Measurements from ENCODE around the gene COL5A2. TPM values are rescaled to one million over a fixed set of nuclear protein-coding genes. Genes with fewer than 3 reads are reported as not detected.

The COL5A2 gene
- total and polyA plus RNA-seq, 9 of the 15 experiments (the other 6 are each of a cell fraction or from before 2014, with no cell fraction given): 0.01 to 0.54 (median 0.19) TPM

GRCh38 chr2:189153619-189154018 is 25.9 kb downstream of the COL5A2 start:
- no peak for FAIRE-seq

GRCh38 chr2:189152483-189152882 is 27.1 kb downstream of the COL5A2 start:
- Histone ChIP-seq H2AFZ (ENCODE audit: low read depth, low read length) (no peak overlapping the region), H3K4me2 (ENCODE audit: insufficient read depth, low read length) (no peak overlapping the region), H3K79me2 (ENCODE audit: control insufficient read depth, insufficient read depth, low read length) (no peaks in the 10 kb centered on the region), H3K9ac (ENCODE audit: insufficient read depth in 1 of 2, low read depth in 2 of 2, low read length in 2 of 2) (no peak overlapping the region), H4K20me1 (replicated peaks; ENCODE audit: control insufficient read depth, insufficient read depth, low read length) (no peaks in the 10 kb centered on the region), H3K4me3 (no peak overlapping the region), H3K36me3 (ENCODE audit: control insufficient read depth, insufficient read depth, low read length) (no peaks in the 10 kb centered on the region), H3K9me1 (ENCODE audit: control insufficient read depth, insufficient read depth, low read length) (no peaks in the 10 kb centered on the region), H3K27ac (ENCODE audit: extremely low read depth, low read depth, low read length) (no peak overlapping the region), H3K9me3 (replicated peaks; ENCODE audit: control insufficient read depth, insufficient read depth, low read depth, low read length) (no peaks in the 10 kb centered on the region), H3K27me3 (ENCODE audit: control insufficient read depth in 2 of 2, insufficient read depth in 2 of 2, low read length in 2 of 2) (no peaks in the 10 kb centered on the region), H3K4me1 (replicated peaks in 1 of 2; ENCODE audit: control insufficient read depth in 2 of 2, insufficient read depth in 2 of 2, low read length in 2 of 2) (no peaks in the 10 kb centered on the region)
- DNase-seq (ENCODE audit: extremely low read depth in 1 of 4, low spot score in 3 of 4) (no peak), ATAC-seq (no peak), FAIRE-seq (no peak)
- BruUV-seq (replicated peaks): no TSS peak
- TF ChIP-seq ZNF785 (CRISPR knock-in tag; IDR thresholded peaks at IDR 0.05) (no peak), SIN3B (IDR thresholded peaks at IDR 0.05; ENCODE audit: low read depth) (no peak), RHOXF2B (CRISPR knock-in tag; conservative IDR thresholded peaks at IDR 0.05) (no peak), NEUROD1 (IDR thresholded peaks at IDR 0.05; ENCODE audit: borderline replicate concordance, low read depth, low read length, partially characterized antibody) (no peak), NONO (IDR thresholded peaks at IDR 0.05; ENCODE audit: low read depth in 2 of 2, low read length in 1 of 2) (no peak), ZBTB9 (CRISPR knock-in tag; IDR thresholded peaks at IDR 0.05) (no peak), ZC3H4 (CRISPR knock-in tag; IDR thresholded peaks at IDR 0.05; ENCODE audit: borderline replicate concordance) (no peak), ZNF3 (CRISPR knock-in tag; IDR thresholded peaks at IDR 0.05) (no peak), ZBTB2 (IDR thresholded peaks at IDR 0.05) (no peak), PYGO2 (tag; IDR thresholded peaks at IDR 0.05) (no peak), ZKSCAN3 (CRISPR knock-in tag; IDR thresholded peaks at IDR 0.05) (no peak), ZNF324 (CRISPR knock-in tag; IDR thresholded peaks at IDR 0.05) (no peak), SNIP1 (IDR thresholded peaks at IDR 0.05; ENCODE audit: low read depth) (no peak)
- WGBS (ENCODE audit: insufficient coverage, low coverage, missing lambda C conversion rate): 2% methylated on average over 3 of the region's 3 CpGs
- in situ Hi-C loops (cut with MboI) (no loop called here), intact Hi-C loops (cut with micrococcal nuclease) (no loop called here)
- POLR2A ChIA-PET: interaction anchor here (1.2 kb wide), 1 partner anchor 20 kb away, joined by 4 read pairs; no protein-coding TSS in a partner anchor
- CTCF ChIA-PET (ENCODE audit: low intra/inter-chr PET ratio): no interaction called here

More at GRCh38 chr2:189153619-189154018, 25.9 kb downstream of the COL5A2 start:
- Histone ChIP-seq H2AFZ (ENCODE audit: low read depth, low read length) (no peak overlapping the region), H3K4me1 (replicated peaks in 1 of 2; ENCODE audit: control insufficient read depth in 2 of 2, insufficient read depth in 2 of 2, low read length in 2 of 2) (no peaks in the 10 kb centered on the region), H3K27ac (ENCODE audit: extremely low read depth, low read depth, low read length) (no peak overlapping the region), H3K9ac (ENCODE audit: insufficient read depth in 1 of 2, low read depth in 2 of 2, low read length in 2 of 2) (no peak overlapping the region), H3K9me3 (replicated peaks; ENCODE audit: control insufficient read depth, insufficient read depth, low read depth, low read length) (no peaks in the 10 kb centered on the region), H4K20me1 (replicated peaks; ENCODE audit: control insufficient read depth, insufficient read depth, low read length) (no peaks in the 10 kb centered on the region), H3K27me3 (ENCODE audit: control insufficient read depth in 2 of 2, insufficient read depth in 2 of 2, low read length in 2 of 2) (no peaks in the 10 kb centered on the region), H3K36me3 (ENCODE audit: control insufficient read depth, insufficient read depth, low read length) (no peaks in the 10 kb centered on the region), H3K9me1 (ENCODE audit: control insufficient read depth, insufficient read depth, low read length) (no peaks in the 10 kb centered on the region), H3K4me2 (ENCODE audit: insufficient read depth, low read length) (no peak overlapping the region), H3K4me3 (no peak overlapping the region), H3K79me2 (ENCODE audit: control insufficient read depth, insufficient read depth, low read length) (no peaks in the 10 kb centered on the region)
- POLR2A ChIA-PET: no interaction called here
- in situ Hi-C loops (cut with MboI) (no loop called here), intact Hi-C loops (cut with micrococcal nuclease) (no loop called here)
- CTCF ChIA-PET (ENCODE audit: low intra/inter-chr PET ratio): no interaction called here
- BruUV-seq (replicated peaks): no TSS peak
- no peak for DNase-seq (ENCODE audit: extremely low read depth in 1 of 4, low spot score in 3 of 4)
- no peak for ATAC-seq
- TF ChIP-seq ZNF174 (CRISPR knock-in tag; IDR thresholded peaks at IDR 0.05): no peak
- 4% methylated on average over 2 of the region's 2 CpGs for WGBS (ENCODE audit: insufficient coverage, low coverage, missing lambda C conversion rate)
